Stimulated activated CD4-positive, alpha-beta T cell treated with anti-CD3 and anti-CD28 coated beads, Interleukin-15, amount 100 ng/mL, for 1 hour (primary cell): ENCODE results near the gene TMEM45A.
"Not testable (repeated sequence)": the region's sequence is repeated elsewhere in the genome, so short reads cannot be mapped to it uniquely, and the experiment has no call there.

ENCODE experiments used
- DNase-seq, 2 donors: peaks; one replicate each; pipeline ENCODE4 v3.0.0-alpha.2; 2020; ENCODE audit warnings: low read depth in 1 of 2, low spot score in 1 of 2

TMEM45A gene

GRCh38 chr3:100531093-100531492 is 38.7 kb downstream of the TMEM45A start:
- no peak for DNase-seq

DNA sequence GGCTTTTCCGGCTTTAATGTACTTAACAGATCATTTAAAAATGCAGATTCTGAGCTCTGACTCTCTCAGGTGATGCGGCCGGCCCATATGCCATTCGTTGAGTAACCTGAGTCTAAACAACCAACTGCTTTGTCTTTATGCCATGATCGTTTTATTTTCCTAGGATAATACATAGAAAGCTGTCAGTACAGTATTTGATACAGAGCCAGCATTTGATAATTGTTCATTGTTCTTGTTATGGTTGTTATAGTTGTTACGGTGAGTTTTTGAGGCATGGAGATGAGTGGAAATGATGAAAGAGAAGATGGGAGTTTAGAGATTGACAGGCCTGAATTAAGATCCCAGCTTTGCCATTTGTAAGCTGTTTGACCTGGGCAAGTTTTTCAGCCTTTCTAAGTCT is 40.0 kb downstream of the TMEM45A start:
- no peak for DNase-seq

DNA sequence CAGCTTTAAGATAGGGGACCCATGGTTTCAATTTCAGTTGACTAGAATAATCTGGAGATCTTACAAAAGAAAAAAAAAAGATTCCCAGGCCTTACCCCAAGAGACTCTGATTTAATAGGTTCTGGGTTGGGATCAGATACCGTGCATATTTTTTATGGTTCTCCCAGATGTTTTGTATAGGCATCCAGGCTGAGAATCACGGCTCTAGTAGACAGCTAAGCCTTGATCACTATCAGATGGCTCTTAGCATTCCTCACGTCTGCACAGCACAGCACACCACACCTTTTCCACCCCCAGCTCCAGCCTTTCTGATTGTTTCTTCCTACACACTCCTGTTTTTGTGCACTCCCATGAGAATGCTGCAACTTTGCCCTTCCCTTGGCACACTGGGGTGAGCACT is 40.8 kb downstream of the TMEM45A start:
- DNase-seq, result no peak

GRCh38 chr3:100535610-100535943 is 43.2 kb downstream of the TMEM45A start:
- DNase-seq, result no peak

DNA sequence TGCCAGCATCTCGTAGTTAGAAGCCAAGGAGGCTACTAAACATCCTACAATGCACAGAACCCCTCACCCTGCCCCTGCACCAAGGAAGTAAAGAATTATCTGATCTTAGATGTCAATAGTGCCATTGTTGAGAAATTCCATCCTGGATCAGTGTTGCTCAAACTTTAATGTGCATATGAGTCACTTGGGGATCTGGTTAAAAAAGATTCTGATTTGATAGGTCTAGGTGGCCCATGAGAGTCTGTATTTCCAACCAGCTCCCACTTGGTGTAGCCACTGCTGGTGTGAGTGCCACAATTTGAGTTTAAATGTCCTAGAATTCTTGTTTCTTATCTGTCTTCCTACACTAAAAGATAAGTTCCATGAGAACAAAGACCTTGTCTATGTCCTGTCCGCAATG is 43.7 kb downstream of the TMEM45A start:
- no peak for DNase-seq

DNA sequence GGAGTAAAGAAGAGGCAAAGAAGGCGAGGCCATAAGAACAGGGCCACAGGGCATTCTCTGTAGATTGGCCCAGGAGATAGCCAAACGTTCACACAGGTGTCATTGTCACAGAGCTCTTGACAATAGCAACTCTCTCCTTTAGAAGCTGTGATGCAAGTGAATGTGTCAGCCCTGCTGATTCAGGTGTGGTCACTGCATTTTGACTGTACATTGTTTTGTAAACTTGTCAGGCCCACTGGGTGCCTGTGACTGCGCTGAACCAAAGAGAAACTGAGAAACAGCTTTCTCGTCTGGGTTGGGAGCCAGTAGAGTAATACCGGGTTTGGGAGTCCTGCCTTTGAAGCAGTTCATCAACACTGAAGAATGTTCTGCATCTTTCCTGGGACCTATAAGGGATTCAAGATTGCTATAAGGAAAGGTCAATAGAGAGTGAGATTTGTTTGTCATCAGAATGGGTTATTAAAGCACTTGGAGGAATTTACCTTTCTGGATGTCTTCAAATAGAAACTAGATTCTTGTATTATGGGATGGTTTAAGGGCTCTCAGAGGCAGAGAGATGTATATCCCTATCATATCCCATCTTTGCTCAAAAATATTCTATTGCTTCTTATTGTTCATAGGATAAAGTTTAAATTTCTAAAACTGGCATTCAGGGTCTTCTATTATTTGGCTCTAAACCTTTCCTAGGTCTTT is 45.4 kb downstream of the TMEM45A start:
- DNase-seq, result no peak

DNA sequence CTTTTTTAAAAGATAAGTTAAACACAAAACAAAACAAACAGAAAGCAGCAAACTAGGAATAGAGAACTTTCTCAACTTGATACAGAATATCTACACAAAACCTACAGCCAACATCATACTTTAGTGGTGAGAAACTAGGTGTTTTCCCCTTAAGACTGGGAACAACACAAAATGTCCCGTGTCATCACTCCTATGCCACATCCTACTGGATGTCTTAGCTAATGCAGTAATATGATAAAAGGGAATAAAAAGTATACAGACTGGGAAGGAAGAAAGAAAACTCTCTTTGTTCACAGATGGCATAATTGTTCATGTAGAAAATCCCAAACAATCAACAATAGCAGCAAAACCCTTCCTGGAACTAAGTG is 45.9 kb downstream of the TMEM45A start:
- DNase-seq, result no peak

DNA sequence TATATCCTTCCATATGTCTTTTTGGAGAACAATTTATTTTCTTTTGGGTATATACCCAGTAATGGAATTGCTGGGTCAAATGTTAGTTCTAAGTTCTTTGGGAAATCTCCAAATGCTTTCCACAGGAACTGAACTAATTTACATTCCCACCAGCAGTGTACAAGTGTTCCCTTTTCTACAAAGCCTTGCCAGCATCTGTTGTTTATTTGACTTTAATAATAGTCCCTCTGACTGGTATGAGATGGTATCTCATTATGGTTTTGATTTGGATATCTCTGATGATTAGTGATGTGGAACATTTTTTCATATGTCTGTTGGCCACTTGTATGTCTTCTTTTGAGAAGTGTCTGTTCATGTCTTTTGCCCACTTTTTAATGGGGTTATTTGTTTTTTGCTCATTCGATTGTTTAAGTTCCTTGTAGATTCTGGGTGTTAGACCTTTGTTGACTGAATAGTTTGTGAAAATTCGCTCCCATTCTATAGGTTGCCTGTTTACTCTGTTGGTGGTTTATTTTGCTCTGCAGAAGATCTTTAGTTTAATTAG is 48.4 kb downstream of the TMEM45A start:
- DNase-seq, result no peak

GRCh38 chr3:100541428-100541827 is 49.0 kb downstream of the TMEM45A start:
- DNase-seq, result not testable (repeated sequence)

- DNase-seq, result no peak
Observed at GRCh38 chr3:100545371-100545770, 53.0 kb downstream of the TMEM45A start.

GRCh38 chr3:100546020-100546744 is 53.8 kb downstream of the TMEM45A start:
- DNase-seq, result no peak

DNA sequence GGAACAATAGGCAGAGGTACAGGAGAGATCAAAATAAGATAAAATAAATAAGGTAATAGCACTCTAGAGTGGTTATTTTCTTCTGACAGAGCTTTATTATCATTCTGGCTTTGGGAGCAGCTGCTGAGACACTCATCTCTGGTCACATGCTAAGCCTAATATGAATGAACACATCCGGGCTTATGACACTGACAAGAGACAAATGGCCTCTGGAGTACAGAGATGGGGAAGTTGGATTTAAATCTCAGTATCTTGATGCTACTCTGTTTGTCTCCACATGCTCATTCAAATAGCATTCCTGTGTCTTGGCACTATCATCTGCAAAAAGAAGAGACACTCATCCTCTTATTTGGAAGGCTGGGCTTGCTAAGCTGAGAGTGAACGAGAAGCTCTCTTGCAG is 55.6 kb downstream of the TMEM45A start:
- DNase-seq, result no peak

GRCh38 chr3:100553618-100554372 is 61.4 kb downstream of the TMEM45A start:
- no peak for DNase-seq

GRCh38 chr3:100554373-100554676 is 61.9 kb downstream of the TMEM45A start:
- DNase-seq, result no peak

DNA sequence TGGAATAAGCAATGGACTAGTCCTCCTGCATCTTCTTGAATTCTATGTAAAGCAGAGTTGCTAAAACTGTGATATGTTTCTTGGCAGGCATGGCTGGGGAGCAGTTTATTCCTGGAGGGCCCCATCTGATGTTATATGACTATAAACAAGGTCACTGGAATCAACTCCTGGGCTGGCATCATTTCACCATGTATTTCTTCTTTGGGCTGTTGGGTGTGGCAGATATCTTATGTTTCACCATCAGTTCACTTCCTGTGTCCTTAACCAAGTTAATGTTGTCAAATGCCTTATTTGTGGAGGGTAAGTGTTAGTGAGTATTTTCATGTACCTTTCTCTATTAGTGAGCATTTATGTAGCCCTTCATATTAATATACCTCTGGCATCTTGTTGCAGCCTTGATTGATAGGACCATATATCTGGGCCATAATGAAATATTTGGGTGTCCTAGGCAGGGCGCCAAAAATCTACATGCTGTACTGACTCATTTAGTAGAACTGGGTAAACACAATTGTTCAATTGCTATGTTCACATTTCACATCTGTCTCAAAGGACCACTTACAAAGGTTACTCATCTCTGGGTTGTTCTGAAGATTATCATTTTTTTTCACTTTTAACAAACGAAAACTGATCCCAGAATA is 64.4 kb downstream of the TMEM45A start:
- DNase-seq, result no peak

DNA sequence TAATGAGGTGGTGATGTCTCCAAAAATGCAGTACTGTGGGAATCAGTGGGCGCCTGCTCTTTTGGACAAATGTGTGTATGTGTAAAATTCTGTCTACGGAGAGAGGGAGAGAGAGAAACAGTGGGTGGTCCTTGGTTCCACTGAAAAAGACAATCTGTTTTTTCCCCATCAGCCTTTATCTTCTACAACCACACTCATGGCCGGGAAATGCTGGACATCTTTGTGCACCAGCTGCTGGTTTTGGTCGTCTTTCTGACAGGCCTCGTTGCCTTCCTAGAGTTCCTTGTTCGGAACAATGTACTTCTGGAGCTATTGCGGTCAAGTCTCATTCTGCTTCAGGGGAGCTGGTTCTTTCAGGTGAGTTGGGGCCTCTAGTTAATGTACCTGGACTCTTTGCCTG is 65.8 kb downstream of the TMEM45A start:
- no peak for DNase-seq

- DNase-seq, result no peak
Observed at GRCh38 chr3:100560426-100560825, 68.0 kb downstream of the TMEM45A start.

GRCh38 chr3:100561459-100562158 is 69.2 kb downstream of the TMEM45A start:
- DNase-seq, result no peak

- no peak for DNase-seq
Observed at GRCh38 chr3:100562224-100562857, 69.9 kb downstream of the TMEM45A start.

GRCh38 chr3:100563228-100563627 is 70.8 kb downstream of the TMEM45A start:
- DNase-seq, result no peak
